HCT116 (cell line): ENCODE measurements around the gene FARP1. TPM values are rescaled to one million over a fixed set of nuclear protein-coding genes. Genes with fewer than 3 reads are reported as not detected.

Experiments
- ATAC-seq: fragments of 200-7000 bp; cut with Tn5 transposase; 2 replicates; pipeline ENCODE4 v1.9.1; 2020; ENCODE audit warnings: mild to moderate bottlenecking, moderate library complexity
- BruUV-seq: library from RNA; stranded (reverse); fragments of 400-500 nt; replicated peaks from 2 replicates; lab custom pipeline; 2021; lab: Mats Ljungman, UMichigan
- CTCF ChIA-PET: fragments of 300-600 bp; sonication (Branson Sonifier 250); formaldehyde crosslinking; loops from one replicate; lab custom pipeline; 2021; ENCODE audit warnings: antibody characterized with exemption; lab: Charles Lee
- POLR2A ChIA-PET: fragments of 300-600, 350-600 bp; sonication (Branson Sonifier 250); formaldehyde crosslinking; loops from one replicate; lab custom pipeline; 2021; ENCODE audit warnings: antibody characterized with exemption; lab: Charles Lee
- RAD21 ChIA-PET, 2 experiments: fragments of 300-600 bp; sonication (Branson Sonifier 250); formaldehyde crosslinking; loops; one replicate each; lab custom pipeline; 2023; ENCODE audit warnings: low total read pairs in 2 of 2; ENCODE audit not compliant: uncharacterized antibody in 2 of 2, unreplicated experiment in 2 of 2, low non-redundant PET in 1 of 2; lab: Charles Lee
- DNase-seq: peaks from one replicate; pipeline ENCODE4 v3.0.0-alpha.2; 2010; ENCODE audit warnings: low read depth, low spot score
- H2AFZ ChIP-seq: fragments of 200-600 bp; shearing (Covaris generic), sonication (generic); 2 replicates; pipeline ENCODE4 v1.6.1; 2017; ENCODE audit warnings: low read depth, mixed run types, mixed read lengths, antibody characterized with exemption, low read length; ENCODE audit not compliant: poor library complexity, severe bottlenecking
- H3K27ac ChIP-seq: 2 replicates; pipeline ENCODE4 v1.5.1; 2012; ENCODE audit warnings: low read depth, low read length
- H3K27me3 ChIP-seq: fragments of 200-600 bp; sonication (generic); 2 replicates; pipeline ENCODE4 v1.6.1; 2016; ENCODE audit warnings: mixed run types, low read length, mixed read lengths; ENCODE audit not compliant: insufficient read depth
- H3K36me3 ChIP-seq, 2 experiments: fragments of 200-500 bp in 1 of 2; fragments of 200-600 bp in 1 of 2; sonication (Bioruptor generic) in 1 of 2; sonication (generic) in 1 of 2; 2 replicates each; pipeline versions ENCODE4 v1.5.1 to v1.6.1; 2014 to 2016; ENCODE audit warnings: low read length in 2 of 2, inconsistent platforms in 1 of 2, mixed read lengths in 1 of 2, mixed run types in 1 of 2; ENCODE audit not compliant: insufficient read depth in 2 of 2, control insufficient read depth in 1 of 2
- H3K4me1 ChIP-seq, 2 experiments: fragments of 200-600 bp in 1 of 2; sonication (generic) in 1 of 2; 2 replicates each; pipeline versions ENCODE4 v1.5.1 to v1.6.1; 2012 to 2017; ENCODE audit warnings: low read length in 2 of 2, inconsistent platforms in 1 of 2, mild to moderate bottlenecking in 1 of 2, mixed read lengths in 1 of 2, mixed run types in 1 of 2, moderate library complexity in 1 of 2; ENCODE audit not compliant: insufficient read depth in 2 of 2, control insufficient read depth in 1 of 2
- H3K4me2 ChIP-seq: fragments of 200-600 bp; sonication (generic); 2 replicates; pipeline ENCODE4 v1.6.1; 2017; ENCODE audit warnings: mixed run types, low read length, mixed read lengths
- H3K4me3 ChIP-seq, 2 experiments: fragments of 200-600 bp in 1 of 2; sonication (generic) in 1 of 2; replicated peaks in 1 of 2; 2 replicates each; pipeline ENCODE4 v1.5.1; 2011 to 2016; ENCODE audit warnings: low read length in 2 of 2, control low read depth in 1 of 2, low read depth in 1 of 2, mild to moderate bottlenecking in 1 of 2, mixed read lengths in 1 of 2, mixed run types in 1 of 2
- H3K79me2 ChIP-seq: fragments of 200-600 bp; sonication (generic); 2 replicates; pipeline ENCODE4 v1.6.1; 2017; ENCODE audit warnings: mild to moderate bottlenecking, mixed run types, low read length, moderate library complexity, mixed read lengths; ENCODE audit not compliant: insufficient read depth
- H3K9ac ChIP-seq: fragments of 200-600 bp; sonication (generic); 2 replicates; pipeline ENCODE4 v1.6.1; 2016; ENCODE audit warnings: low read length, mixed read lengths
- H3K9me2 ChIP-seq: fragments of 200-600 bp; sonication (generic), shearing (Covaris generic); 2 replicates; pipeline ENCODE4 v1.6.1; 2017; ENCODE audit warnings: mixed run types, mild to moderate bottlenecking, moderate library complexity; ENCODE audit not compliant: insufficient read depth
- H3K9me3 ChIP-seq, 2 experiments: fragments of 200-500 bp in 1 of 2; fragments of 200-600 bp in 1 of 2; sonication (Bioruptor generic) in 1 of 2; sonication (generic) in 1 of 2; 2 replicates each; pipeline ENCODE4 v1.6.1; 2014 to 2017; ENCODE audit warnings: low read length in 2 of 2, mixed read lengths in 2 of 2, inconsistent platforms in 1 of 2, low read depth in 1 of 2, mild to moderate bottlenecking in 1 of 2, mixed run types in 1 of 2, moderate library complexity in 1 of 2; ENCODE audit not compliant: control insufficient read depth in 1 of 2, insufficient read depth in 1 of 2
- H4K20me1 ChIP-seq: fragments of 200-600 bp; sonication (generic), shearing (Covaris generic); 2 replicates; pipeline ENCODE4 v1.6.1; 2017; ENCODE audit warnings: mixed run types, mild to moderate bottlenecking, moderate library complexity; ENCODE audit not compliant: insufficient read depth
- CBX3 ChIP-seq: IDR thresholded peaks from 2 replicates; pipeline ENCODE4 v1.6.1; 2012; ENCODE audit warnings: low read depth
- CEBPB ChIP-seq: IDR thresholded peaks from 2 replicates; pipeline ENCODE4 v1.6.1; 2012; ENCODE audit warnings: low read depth
- EGR1 ChIP-seq: IDR thresholded peaks from 2 replicates; pipeline ENCODE4 v1.6.1; 2012; ENCODE audit warnings: low read depth
- ELF1 ChIP-seq: IDR thresholded peaks from 2 replicates; pipeline ENCODE4 v1.6.1; 2012; ENCODE audit warnings: low read depth, borderline replicate concordance
- EZH2 ChIP-seq: fragments of 200-600 bp; sonication (generic); IDR thresholded peaks from 2 replicates; pipeline ENCODE4 v1.6.1; 2017; ENCODE audit warnings: antibody characterized with exemption, mixed run types
- EZH2phosphoT487 ChIP-seq: fragments of 200-600 bp; IDR thresholded peaks from 2 replicates; pipeline ENCODE4 v1.6.1; 2018; ENCODE audit warnings: antibody characterized with exemption, borderline replicate concordance
- JUND ChIP-seq: IDR thresholded peaks from 2 replicates; pipeline ENCODE4 v1.6.1; 2012
- POLR2AphosphoS5 ChIP-seq: IDR thresholded peaks from 2 replicates; pipeline ENCODE4 v1.6.1; 2011; ENCODE audit warnings: mild to moderate bottlenecking, low read depth, low read length, moderate library complexity
- RAD21 ChIP-seq: IDR thresholded peaks from 2 replicates; pipeline ENCODE4 v1.6.1; 2012; ENCODE audit warnings: low read depth, mild to moderate bottlenecking
- SIN3A ChIP-seq: IDR thresholded peaks from 2 replicates; pipeline ENCODE4 v1.6.1; 2012; ENCODE audit warnings: low read depth
- SRF ChIP-seq: IDR thresholded peaks from 2 replicates; pipeline ENCODE4 v1.6.1; 2012; ENCODE audit warnings: low read depth
- TCF7L2 ChIP-seq: IDR thresholded peaks from 2 replicates; pipeline ENCODE4 v1.7.0; 2011; ENCODE audit warnings: borderline replicate concordance, inconsistent platforms; ENCODE audit not compliant: insufficient read depth, insufficient read length; ENCODE audit errors: extremely low read depth
- ZNF274 ChIP-seq: fragments of 200-500 bp; sonication (Bioruptor generic); IDR thresholded peaks from 2 replicates; pipeline ENCODE4 v1.6.1; 2014; ENCODE audit warnings: mild to moderate bottlenecking, low read depth, low read length, inconsistent platforms
- intact Hi-C: fragments of 100-400 bp; cut with micrococcal nuclease; formaldehyde crosslinking; loops from 2 replicates; pipeline ENCODE4 v1.10.0; 2022
- total RNA-seq: library from RNA; stranded (reverse); gene quantifications from one replicate; pipeline ENCODE4 v1.2.1, GENCODE V29; 2021; ENCODE audit not compliant: unreplicated experiment
- TF ChIP-seq, protein P1 (sequence below), 3 experiments: fragments of 200-600 bp in 1 of 3; sonication (generic) in 1 of 3; IDR thresholded peaks in 2 of 3; conservative IDR thresholded peaks in 1 of 3; 2 replicates each; pipeline ENCODE4 v1.5.1; 2012 to 2017; ENCODE audit warnings: low read depth in 2 of 3, low read length in 2 of 3, antibody characterized with exemption in 1 of 3, borderline replicate concordance in 1 of 3, control low read depth in 1 of 3, mild to moderate bottlenecking in 1 of 3, mixed read lengths in 1 of 3, mixed run types in 1 of 3, moderate library complexity in 1 of 3; ENCODE audit not compliant: insufficient read depth in 1 of 3

FARP1 gene
- total RNA-seq, 1 experiment from 2014 or later, result 30.5 TPM

DNA sequence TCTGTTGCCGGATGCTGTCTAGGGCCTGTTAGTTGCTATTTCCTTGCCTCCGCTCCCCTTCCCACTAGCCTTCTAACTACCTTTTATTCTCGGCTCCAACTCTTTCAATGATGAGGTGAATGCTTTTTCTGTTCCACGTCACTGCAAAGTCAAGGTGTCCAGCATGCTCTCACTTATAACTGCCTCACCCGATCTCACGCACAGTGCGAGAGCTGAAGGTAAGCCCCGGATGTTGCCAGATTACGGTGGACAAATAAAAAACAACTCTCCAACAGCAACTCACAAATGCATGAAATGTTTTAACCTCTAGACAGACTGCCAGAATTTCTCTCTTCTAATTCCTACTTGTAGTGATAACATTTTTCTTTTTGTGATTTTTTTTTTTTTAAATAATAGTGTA, 264.1 kb downstream of the FARP1 start:
- Histone ChIP-seq H3K4me3 (no peak overlapping the region), H3K4me1 (no peaks in the 10 kb centered on the region), H3K79me2 (no peaks in the 10 kb centered on the region), H2AFZ (no peak overlapping the region), H3K27me3 (no peaks in the 10 kb centered on the region), H3K27ac (no peak overlapping the region), H3K9me3 (no peaks in the 10 kb centered on the region), H3K36me3 (no peaks in the 10 kb centered on the region), H3K9ac (no peak overlapping the region), H4K20me1 (no peaks in the 10 kb centered on the region)
- intact Hi-C loops, result no loop called here
- no peak for ATAC-seq
- no peak for DNase-seq
- POLR2A ChIA-PET, result no interaction called here
- RAD21 ChIA-PET, result no interaction called here
- CTCF ChIA-PET, result no interaction called here
- no peak for TF ChIP-seq CEBPB
- TF ChIP-seq EGR1, result no peak
- TF ChIP-seq ELF1, result no peak
- no peak for TF ChIP-seq EZH2phosphoT487
- TF ChIP-seq SRF, result no peak
- no peak for TF ChIP-seq EZH2
- TF ChIP-seq SIN3A, result no peak
- TF ChIP-seq CBX3, result no peak
- no peak for TF ChIP-seq JUND
- TF ChIP-seq ZNF274, result no peak
- TF ChIP-seq POLR2AphosphoS5, result no peak
- TF ChIP-seq RAD21, result no peak
- TF ChIP-seq, protein P1, sequence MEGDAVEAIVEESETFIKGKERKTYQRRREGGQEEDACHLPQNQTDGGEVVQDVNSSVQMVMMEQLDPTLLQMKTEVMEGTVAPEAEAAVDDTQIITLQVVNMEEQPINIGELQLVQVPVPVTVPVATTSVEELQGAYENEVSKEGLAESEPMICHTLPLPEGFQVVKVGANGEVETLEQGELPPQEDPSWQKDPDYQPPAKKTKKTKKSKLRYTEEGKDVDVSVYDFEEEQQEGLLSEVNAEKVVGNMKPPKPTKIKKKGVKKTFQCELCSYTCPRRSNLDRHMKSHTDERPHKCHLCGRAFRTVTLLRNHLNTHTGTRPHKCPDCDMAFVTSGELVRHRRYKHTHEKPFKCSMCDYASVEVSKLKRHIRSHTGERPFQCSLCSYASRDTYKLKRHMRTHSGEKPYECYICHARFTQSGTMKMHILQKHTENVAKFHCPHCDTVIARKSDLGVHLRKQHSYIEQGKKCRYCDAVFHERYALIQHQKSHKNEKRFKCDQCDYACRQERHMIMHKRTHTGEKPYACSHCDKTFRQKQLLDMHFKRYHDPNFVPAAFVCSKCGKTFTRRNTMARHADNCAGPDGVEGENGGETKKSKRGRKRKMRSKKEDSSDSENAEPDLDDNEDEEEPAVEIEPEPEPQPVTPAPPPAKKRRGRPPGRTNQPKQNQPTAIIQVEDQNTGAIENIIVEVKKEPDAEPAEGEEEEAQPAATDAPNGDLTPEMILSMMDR (IDR thresholded peaks at IDR 0.05 in 2 of 3, conservative IDR thresholded peaks at IDR 0.05 in 1 of 3; ENCODE audit: borderline replicate concordance in 1 of 3, insufficient read depth in 1 of 3, low read depth in 2 of 3, low read length in 2 of 3), result no peak
- TF ChIP-seq TCF7L2, result no peak
- TF ChIP-seq, all 23 proteins: peak for 0
- no TSS peak for BruUV-seq
- Histone ChIP-seq H3K4me2 (no peak overlapping the region), H3K9me2 (no peaks in the 10 kb centered on the region)
